Stimulated activated CD4-positive, alpha-beta T cell treated with anti-CD3 and anti-CD28 coated beads, Interleukin-12 subunit alpha, Interleukin-12 subunit beta, amount 100 ng/mL, for 24 hours (primary cell): ENCODE data around the gene H1-8.
"Not testable (repeated sequence)": the region's sequence is repeated elsewhere in the genome, so short reads cannot be mapped to it uniquely, and the experiment has no call there.

Experiments used
- DNase-seq, 2 experiments: peaks; one replicate each; pipeline ENCODE4 v3.0.0-alpha.2; 2020; ENCODE audit warnings: low read depth in 2 of 2

H1-8 gene, protein sequence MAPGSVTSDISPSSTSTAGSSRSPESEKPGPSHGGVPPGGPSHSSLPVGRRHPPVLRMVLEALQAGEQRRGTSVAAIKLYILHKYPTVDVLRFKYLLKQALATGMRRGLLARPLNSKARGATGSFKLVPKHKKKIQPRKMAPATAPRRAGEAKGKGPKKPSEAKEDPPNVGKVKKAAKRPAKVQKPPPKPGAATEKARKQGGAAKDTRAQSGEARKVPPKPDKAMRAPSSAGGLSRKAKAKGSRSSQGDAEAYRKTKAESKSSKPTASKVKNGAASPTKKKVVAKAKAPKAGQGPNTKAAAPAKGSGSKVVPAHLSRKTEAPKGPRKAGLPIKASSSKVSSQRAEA

DNA sequence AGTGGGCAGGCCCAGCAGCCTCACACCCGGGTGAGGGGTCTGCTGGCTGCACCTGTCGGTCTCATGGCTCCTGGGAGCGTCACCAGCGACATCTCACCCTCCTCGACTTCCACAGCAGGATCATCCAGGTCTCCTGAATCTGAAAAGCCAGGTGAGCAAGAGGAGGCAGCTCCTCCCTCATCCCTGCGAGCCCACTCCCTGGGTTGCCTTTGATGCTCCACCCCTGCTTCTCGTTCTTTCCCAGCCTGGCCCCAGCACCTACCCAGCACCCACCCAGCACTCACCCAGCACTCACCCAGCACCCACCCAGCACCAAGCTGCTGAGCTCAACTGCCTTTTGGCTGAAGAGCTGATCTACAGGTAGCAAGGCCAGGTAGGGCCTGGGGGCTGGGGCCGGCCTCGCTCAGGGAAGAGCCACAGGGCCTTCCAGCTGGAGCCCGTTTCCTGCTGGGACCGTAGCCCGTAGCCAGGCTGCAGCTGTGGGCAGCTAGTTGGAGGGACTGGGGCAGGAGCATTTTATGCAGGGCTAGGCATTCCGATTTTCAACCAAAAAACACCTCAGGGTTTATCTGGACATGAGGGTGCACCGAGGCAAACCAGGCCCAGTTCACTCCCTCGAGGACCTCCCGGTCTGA is at the start of gene H1-8:
Gene H1-8 (plus strand): TSS at position 20 of the 635 bp plus-strand sequence. CDS start 44 bp downstream, at position 64.
- DNase-seq: no peak

DNA sequence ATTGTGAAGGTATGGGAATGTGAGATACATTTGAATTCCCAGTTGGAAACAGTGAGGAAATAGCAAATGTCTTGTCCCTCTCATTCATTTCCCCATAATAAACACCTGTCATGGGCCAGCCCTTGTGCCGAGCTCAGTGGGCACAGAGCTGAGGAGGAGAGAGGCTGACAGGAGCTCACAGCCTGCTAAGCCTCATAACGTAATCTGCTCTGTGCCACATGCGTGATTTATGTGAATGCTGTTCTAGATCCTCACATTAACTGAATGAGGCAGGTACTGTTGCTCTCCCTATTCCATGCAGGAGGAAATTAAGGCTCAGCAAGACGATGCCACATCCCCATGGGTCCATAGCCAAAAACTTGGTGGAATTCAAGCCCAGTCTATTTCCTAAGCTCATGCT is 49.8 kb upstream of the H1-8 start:
- DNase-seq: no peak

DNA sequence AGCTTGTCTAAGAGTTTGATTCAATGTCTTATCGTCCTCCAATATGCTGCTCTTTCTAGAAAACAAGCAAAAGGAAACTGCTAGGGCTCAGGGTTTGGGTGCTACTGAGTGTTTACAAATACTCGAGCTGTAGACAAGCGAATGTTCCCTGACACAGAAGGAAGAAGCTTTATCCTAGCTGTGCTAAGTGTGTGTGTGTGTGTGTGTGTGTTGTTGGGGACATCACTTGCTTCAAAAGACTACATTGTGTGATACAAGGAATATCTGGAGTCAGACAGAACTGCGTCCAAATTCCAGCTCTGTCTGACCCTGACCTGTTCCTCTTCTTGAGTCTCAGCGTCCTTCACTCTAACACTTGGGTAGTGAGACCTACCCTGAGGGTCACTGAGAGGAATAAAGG is 48.5 kb upstream of the H1-8 start:
- not testable (repeated sequence) for DNase-seq

DNA sequence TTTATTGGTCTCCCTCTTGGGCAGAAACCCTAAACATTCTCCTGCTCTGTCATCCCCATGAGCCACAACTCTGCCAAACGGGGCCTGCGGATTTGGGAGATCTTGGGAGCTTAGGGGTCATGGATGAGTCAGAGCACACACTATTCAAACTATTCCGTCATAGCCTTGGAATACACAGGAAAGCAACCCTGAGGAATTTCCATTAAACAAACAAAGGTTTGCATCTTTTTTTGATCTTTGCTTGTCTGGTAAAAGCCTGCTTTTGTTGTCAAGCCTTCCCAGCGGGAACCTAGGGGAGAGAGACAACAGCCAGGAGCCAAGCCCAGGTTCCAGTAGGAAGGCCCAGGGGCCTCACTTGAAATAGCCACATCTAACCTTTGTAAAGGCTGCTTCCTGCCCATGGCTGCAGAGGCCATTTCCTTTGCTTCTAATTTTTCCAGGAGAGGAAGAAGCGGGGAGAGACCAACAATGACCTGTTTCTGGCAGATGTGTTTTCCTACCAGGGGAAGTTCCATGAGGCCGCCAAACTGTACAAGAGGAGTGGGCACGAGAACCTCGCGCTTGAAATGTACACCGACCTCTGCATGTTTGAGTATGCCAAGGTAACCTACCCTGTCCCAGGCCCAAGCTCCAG is 47.9 kb upstream of the H1-8 start:
- not testable (repeated sequence) for DNase-seq

DNA sequence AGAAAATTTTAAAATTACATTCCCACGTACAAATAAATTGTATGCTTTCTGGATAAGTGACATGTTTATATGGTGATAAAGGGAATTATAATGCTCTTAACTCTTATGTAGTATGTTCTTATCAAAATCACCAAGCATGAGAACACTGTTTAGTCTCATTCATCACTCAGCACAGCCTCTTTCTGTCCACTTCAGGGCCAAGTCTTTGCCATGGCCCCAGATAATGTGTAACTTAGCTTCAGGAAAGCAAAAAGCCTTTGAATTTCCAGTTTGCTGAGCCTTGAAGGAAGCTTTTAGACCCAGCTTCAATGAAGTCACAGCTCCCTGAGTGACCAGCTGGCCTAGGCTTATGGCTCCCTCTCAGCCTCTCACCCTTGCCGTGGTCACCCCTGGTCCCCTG is 45.1 kb upstream of the H1-8 start:
- DNase-seq: not testable (repeated sequence)

DNA sequence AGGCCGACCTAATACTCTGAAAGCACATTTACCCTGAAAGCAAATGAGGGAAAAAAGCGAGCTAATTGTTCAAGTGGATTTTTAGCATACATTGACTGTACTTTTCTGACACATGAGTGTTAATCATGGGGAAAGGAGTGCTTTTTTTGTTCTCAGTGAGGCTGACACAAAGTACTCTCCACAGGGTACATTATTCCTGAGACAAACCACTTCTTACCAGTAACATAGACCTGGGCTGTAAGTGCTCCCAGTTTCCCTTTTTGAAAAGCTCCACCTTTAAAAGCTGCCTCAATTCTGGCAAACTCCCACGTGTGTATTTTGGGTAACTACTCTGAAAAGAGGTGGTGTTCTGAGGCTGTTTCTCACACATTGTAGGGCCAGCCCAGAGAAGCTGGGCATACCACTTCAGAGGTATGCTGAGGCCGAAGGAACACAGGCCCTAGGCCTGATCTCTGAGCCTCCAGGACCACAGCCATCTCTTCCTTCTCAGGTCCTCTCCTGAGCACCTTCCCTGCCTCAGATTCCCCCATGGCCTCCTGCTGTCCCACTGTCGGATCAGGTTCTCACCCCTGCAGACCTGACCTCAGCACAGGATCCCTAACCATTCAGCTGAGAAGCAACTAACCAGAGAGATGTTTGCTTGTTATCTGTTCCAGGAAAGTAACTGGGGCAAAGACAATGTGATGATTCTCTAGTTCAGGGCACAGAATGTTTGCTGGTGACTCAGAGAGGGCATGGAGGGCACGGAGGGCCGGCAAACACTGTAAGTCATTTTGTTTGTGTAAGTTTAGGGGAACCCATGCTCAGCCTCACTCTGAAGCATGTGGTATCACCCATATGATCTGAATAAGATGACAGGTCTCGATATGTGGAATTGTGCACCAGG is 44.1 kb upstream of the H1-8 start:
- not testable (repeated sequence) for DNase-seq

DNA sequence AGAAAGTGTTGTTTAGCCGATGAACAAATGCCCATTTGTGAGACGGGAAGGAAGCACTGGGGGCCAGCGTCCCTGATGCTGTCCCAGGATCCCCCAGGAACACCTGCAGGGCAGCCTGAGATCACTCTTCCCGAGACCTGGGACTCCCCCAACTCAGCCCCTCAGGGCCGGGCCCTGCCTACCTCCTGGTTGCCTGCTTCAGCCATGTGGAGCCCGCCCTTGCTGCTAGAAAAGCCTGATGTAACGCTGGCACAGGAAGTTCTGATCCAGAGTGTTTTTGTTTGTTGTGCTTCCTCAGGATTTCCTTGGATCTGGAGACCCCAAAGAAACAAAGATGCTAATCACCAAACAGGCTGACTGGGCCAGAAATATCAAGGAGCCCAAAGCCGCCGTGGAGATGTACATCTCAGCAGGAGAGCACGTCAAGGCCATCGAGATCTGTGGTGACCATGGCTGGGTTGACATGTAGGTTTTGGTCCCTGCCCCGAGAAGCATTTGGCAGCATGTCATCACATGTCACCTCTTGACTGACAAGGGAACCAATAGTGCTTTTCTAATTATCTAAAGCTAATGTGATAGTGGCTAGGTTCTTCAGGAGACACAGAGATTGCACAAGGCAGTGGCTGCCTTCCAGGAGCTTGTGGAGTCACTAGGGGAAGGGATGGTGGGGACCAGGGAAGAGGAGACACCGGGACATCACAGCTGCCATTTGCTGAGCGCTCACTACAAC is 43.2 kb upstream of the H1-8 start:
- DNase-seq: not testable (repeated sequence)

DNA sequence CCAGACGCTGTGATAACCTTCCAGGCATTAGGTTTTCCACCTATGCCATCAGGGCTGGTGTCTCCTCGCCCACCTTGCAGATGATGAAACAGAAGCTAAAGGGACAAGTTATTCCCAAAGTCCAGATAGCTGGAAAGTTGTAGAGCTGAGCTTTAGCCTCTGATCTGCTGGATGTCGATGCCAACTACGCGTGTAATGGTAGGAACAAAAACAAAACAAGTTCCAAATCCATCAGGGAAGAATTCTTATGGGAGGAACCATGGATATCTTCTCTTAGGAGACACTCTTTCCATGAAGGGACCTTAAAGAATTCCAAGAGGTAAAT is 42.7 kb upstream of the H1-8 start:
- DNase-seq: no peak

DNA sequence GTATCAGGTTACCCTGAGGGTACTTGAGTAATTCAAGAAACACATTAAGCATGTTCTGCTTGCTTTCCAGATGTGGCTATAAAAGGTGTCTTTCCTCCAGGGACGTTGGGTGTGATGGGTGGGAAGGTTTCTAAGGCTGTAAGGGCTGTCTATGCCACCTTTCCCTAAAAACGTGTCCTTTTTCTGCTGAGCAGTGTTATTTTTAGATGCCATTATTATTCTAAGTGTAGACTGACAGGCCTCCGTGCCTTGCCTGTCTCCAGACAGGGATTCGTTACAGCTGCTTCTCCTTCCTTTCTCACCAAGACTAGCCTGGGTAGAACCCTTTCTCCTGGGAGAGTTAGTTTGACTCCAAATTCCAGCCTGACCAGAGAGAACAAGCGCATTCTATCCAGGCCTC is 41.3 kb upstream of the H1-8 start:
- no peak for DNase-seq

DNA sequence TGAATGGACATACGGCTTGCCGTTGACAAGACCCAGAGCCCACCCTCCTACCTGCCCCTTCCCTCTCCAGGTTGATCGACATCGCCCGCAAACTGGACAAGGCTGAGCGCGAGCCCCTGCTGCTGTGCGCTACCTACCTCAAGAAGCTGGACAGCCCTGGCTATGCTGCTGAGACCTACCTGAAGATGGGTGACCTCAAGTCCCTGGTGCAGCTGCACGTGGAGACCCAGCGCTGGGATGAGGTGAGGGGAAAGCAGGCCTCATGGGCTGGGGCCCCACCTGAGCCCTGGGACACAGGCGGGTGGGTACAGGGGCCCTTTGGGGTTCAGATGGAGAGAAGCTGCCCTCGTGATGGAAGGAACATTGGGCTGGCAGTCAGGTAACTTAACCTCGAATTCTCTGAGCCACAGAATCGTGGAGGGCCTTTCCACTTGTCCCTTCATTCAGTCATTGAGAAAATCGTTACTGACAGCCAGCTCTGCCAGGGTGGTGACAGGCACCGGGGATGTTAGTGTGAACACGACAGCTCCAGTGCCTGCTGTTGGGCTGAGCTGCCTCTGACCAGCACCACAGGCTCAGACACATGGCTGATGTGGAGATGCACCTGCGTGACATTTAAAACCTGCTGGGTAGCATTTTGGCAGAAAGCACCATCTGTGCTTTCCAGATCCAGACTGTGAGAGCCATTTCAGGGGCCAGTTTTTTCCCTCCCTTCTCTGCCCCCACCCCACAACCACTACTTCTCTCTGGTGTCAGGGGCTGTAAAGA is 40.1 kb upstream of the H1-8 start:
- no peak for DNase-seq

DNA sequence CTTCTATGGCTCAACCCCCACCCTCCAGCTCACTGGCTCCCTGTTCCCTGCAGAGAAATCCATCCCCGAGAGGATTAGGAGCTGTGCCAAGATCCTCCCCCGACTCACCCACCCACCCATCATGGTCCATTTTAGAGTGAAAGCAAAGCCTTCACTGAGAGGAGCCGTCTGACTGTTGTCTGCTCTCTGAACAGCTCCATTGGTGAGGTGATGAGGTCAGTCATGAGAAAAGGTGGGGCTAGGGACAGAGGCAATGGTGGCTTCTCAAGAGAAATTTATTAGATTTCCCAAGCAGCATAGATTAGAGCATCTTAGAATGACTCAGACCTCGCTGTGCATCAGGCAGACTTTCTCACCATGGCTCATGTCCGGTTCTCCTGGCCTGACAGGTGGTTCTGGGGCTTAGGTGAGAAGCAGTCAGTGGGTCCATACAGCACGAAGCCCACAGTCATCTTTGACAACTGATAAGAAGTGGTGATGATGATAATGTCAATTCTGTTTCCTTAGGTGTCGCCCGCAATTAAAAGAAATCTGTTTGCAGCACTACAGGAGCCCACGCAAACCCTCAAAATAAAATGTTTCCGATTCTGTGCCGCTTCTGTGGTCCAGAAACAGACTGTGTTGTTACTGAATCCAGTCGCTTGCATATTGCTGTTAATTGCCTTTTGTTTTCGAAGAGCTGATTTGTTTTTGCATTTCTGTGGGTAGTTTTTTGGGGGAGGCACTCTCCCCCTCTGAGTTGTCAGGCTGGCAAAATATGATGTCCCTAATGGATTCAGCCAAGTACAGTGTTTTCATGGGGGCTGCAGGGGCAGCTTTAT is 39.3 kb upstream of the H1-8 start:
- no peak for DNase-seq

DNA sequence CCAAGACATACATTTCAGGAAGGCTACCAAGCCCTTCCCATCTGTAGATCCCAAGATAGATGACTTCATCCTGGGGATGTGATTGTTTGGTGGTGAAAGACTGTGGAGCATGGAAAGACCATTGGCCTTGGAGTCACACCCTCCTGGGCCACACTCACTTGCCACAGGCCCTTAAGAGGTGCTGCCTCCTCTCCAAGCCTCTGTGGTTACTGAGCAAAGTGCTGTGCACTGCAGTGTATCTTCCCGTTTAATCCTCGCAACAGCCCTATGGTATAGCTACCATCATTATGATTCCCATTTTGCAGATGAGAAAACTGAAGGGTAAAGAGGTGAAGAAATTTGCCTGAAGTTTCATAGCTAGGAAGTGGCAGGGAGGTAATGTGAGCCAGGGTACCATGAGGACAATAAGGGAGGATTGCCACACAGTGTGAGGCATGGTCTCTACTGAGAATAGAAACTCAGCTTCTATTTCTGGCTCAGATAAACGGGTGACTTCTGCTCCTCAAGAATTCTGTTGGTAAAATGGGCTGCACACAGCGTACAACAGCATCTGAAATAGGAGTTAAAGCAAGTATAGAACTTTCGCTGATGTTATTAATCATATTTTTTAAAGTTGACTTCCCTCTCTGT is 38.4 kb upstream of the H1-8 start:
- no peak for DNase-seq

DNA sequence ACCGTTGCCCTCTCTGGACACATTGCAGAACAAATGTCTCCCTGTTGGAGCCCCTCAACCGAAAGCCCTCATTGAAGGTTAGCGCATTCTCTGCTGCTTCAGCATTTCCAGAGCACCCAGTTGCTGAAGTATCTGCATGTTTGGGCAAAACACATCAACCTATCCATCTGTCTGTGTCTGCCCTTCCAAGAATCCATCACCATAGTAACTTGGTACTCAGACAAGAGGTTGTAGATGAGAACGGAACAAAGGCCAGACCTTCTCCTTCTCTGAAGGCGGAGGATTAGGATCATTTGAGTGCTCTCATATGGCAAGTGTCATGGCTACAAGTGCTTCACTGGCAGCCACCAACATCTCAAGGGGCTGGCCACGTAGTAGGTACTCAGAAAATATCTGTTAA is 37.6 kb upstream of the H1-8 start:
- DNase-seq: no peak

DNA sequence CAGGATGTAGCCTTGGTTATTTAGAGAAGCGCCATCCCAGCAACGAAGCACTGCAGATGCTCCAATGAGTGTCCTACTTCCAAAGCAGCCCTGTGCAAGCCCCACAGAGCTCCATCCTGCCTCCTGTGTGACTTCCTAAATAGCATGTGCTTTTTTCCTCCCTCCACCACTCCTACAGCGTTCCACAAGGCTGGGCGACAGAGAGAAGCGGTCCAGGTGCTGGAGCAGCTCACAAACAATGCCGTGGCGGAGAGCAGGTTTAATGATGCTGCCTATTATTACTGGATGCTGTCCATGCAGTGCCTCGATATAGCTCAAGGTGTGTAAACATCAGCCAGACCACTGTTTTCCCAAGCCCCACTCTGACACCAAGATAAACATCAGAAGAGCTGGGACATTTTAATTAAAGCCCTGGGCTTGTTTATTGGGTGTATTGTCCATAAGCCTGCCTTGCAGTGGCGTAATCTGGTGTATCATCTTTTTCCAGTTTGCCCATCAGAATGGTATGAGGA is 36.7 kb upstream of the H1-8 start:
- no peak for DNase-seq

DNA sequence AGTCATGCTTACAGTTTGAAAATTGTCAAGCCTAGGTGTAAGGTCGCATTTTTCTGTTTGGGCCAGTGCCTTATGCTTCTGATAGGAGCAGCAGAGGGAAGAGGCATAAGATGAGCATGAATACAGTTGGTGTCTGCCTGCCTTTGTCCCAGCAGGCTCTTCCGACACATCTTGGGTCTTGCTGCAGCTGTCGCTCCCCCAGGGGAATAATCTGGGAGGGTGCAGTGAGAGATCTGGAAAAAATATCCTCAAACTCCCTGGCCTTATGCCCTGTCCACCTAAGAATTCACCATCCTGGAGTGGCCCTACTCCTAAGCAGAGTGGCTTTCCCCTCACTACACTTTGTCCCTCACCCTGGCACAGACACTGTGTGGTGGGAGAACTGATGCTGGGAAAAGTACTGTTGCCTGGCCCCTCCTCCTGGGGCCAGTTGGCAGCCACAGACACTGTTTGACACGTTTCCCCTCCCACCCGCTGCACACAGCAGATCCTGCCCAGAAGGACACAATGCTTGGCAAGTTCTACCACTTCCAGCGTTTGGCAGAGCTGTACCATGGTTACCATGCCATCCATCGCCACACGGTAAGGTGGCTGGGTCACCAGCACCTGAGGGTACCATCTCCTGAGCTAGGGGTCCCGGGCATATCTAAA is 35.7 kb upstream of the H1-8 start:
- DNase-seq: no peak

DNA sequence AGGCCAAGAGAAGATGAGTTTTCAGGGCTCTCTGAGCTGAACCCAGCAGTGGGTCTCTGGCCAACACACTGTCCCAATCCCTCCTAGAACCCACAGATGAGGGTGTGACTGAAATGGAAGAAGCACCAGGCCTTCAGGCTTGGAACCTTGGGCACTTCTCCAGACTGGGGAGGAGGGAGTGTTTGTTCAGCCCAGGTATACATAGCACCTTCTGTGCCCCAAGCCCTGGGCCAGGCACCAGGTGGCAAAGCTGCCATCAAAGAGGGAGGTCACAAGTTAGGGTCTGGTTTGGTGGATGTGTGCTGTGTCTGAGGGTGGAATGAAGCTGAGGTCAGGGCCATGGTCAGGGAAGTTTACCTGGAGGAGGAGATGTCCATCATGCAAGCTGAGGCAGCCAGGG is 30.4 kb upstream of the H1-8 start:
- no peak for DNase-seq

DNA sequence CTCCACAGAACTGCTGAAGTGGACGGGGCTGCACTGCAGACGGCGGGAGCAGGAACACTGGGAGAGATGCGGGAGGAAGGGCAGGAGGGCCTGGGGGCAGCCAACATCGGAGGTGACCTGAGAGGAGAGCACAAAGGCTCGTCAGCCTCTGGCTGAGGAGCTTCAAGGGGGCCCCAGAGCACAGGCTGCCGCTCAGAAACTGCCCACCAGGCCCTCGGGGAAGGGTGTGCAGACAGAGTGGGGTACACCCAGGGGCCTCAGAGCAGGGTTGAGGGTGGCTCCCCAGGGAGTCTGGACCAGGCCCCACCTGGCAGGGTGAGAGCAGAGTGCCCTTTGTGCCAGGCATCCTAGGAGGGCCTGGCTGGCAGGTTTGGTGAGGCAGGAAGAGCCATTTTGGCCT is 29.3 kb upstream of the H1-8 start:
- DNase-seq: no peak

DNA sequence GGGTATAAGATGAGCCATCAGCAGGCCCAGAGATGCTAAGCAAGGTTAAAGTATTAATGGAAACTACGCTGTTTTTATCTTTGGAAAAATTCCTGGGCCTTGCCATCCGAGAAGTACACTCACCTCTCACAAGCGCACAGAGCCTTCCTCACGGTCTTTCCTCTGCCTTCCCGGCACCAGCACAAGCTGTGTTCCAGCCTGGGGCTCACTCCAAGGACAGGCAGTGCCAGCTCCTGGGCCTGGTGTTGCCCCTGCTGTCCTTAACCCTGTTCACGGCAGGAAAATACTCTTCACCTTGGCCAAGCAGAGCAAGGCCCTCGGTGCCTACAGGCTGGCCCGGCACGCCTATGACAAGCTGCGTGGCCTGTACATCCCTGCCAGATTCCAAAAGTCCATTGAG is 28.9 kb upstream of the H1-8 start:
- DNase-seq: no peak

DNA sequence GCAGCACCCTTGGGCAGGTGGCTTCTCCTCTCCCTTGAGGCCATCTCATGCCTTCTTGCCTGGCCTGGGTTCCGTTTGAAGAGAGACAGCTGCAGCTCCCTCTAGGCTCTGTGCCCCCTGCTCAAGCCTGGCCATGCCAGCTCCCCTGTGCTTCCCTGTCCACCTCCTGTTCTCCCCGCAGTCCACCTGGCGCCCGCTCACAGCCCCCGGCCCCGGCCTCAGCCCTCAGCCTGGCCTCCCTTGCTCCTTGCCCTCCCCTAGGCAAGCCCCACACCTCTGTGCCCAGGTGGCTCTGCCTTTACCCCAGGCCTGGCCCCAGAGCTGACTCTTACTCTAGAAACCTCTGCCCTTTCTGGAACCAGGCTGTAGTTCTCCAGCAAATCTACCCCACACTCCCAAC is 28.4 kb upstream of the H1-8 start:
- DNase-seq: no peak
